ENCODE data around the gene LCP1. TPM values are rescaled to one million over a fixed set of nuclear protein-coding genes. Genes with fewer than 3 reads are reported as not detected.

LCP1 gene
- total RNA-seq, 1 experiment from 2014 or later, result 32.1 TPM

DNA sequence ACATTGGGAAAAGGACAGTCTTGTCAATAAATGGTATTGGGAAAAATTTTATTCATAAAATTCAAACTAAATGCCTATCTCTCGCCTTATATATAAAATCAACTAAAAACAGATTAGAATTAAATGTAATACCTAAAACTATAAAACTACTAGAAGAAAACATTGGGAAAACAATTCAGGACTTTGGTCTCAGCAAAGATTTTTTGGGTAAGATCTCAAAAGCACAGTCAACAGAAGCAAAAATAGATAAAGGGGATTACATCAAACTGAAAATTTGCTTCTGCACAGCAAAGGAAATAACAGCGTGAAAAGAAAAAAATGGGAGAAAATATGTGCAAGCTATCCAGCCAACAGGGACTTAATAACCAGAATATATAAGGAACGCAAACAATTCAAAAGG is 105.2 kb downstream of the LCP1 start:
- Histone ChIP-seq H3K4me3 (ENCODE audit: low read depth, low read length) (no peak overlapping the region), H3K4me1 (no peaks in the 10 kb centered on the region), H3K36me3 (ENCODE audit: control insufficient read depth, insufficient read depth, low read length) (no peaks in the 10 kb centered on the region), H3K9me3 (no peaks in the 10 kb centered on the region), H3K27me3 (replicated peaks; ENCODE audit: control insufficient read depth, insufficient read depth, low read length) (no peaks in the 10 kb centered on the region)
- peaks cover 2% of the 10 kb centered on the region for H3K27me3 Mint-ChIP-seq (ENCODE audit: insufficient read depth, unreplicated experiment)
- H3K4me1 Mint-ChIP-seq (ENCODE audit: low read depth, unreplicated experiment), result no peaks in the 10 kb centered on the region
- ChIA-PET CTCF (no interaction called here), POLR2A (no interaction called here)
- H3K36me3 Mint-ChIP-seq (ENCODE audit: insufficient read depth, unreplicated experiment), result no peaks in the 10 kb centered on the region
- no peak for TF ChIP-seq CTCF (IDR thresholded peaks at IDR 0.05; ENCODE audit: insufficient read depth in 1 of 2, low read depth in 1 of 2, low read length in 1 of 2, severe bottlenecking in 1 of 2, unreplicated experiment in 1 of 2)
- no peak for DNase-seq
- no peaks in the 10 kb centered on the region for H3K9me3 Mint-ChIP-seq (ENCODE audit: unreplicated experiment)
- H3K4me3 Mint-ChIP-seq (ENCODE audit: unreplicated experiment), result no peak overlapping the region
- BruUV-seq (replicated peaks), result no TSS peak
- intact Hi-C loops (cut with micrococcal nuclease; ENCODE audit: unreplicated experiment), result no loop called here
- H3K27ac Mint-ChIP-seq (ENCODE audit: unreplicated experiment), result no peak overlapping the region

Other genes with a start within 250 kb of the LCP1 start
- gene ZC3H13, start 129.4 kb downstream of the LCP1 start, total RNA-seq (2022), result 45.0 and 47.0 TPM in 2 replicates
- gene CPB2, start 77.1 kb downstream of the LCP1 start, total RNA-seq (2022), result 0.18 TPM in 1 of 2 replicates, not detected in the other
- not detected in 2 replicates for gene LRRC63, start 29.8 kb upstream of the LCP1 start, total RNA-seq (2022)
- 14.0 and 16.0 TPM in 2 replicates for gene RUBCNL, start 205.1 kb upstream of the LCP1 start, total RNA-seq (2022)